CD14-positive monocyte (primary cell): ENCODE results near the gene PDZD7. TPM values are rescaled to one million over a fixed set of nuclear protein-coding genes. Genes with fewer than 3 reads are reported as not detected.

Experiments used
- DNase-seq, 3 donors: peaks; one replicate each; pipeline ENCODE4 v3.0.0-alpha.2; 2011 to 2022
- H2AFZ ChIP-seq: 2 replicates; pipeline ENCODE4 v1.6.0; 2012; ENCODE audit warnings: mild to moderate bottlenecking, low read depth, low read length, inconsistent platforms; ENCODE audit not compliant: insufficient read depth, poor library complexity, severe bottlenecking
- H3K27ac ChIP-seq, 2 donors: 1 replicate in 1 of 2; 2 replicates in 1 of 2; pipeline ENCODE4 v1.5.1; 2012 to 2013; ENCODE audit warnings: low read length in 2 of 2, control low read depth in 1 of 2, inconsistent platforms in 1 of 2, low read depth in 1 of 2, mild to moderate bottlenecking in 1 of 2
- H3K27me3 ChIP-seq, 2 donors: one replicate each; pipeline versions ENCODE4 v1.6.0 to v1.6.1; 2011 to 2013; ENCODE audit warnings: low read length in 2 of 2; ENCODE audit not compliant: control insufficient read depth in 2 of 2, insufficient read depth in 2 of 2
- H3K36me3 ChIP-seq, 2 donors: replicated peaks in 1 of 2; 1 replicate in 1 of 2; 2 replicates in 1 of 2; pipeline versions ENCODE4 v1.5.1 to v1.6.1; 2012 to 2013; ENCODE audit warnings: low read length in 2 of 2, control low read depth in 1 of 2, inconsistent platforms in 1 of 2, mild to moderate bottlenecking in 1 of 2; ENCODE audit not compliant: insufficient read depth in 2 of 2, control insufficient read depth in 1 of 2
- H3K4me1 ChIP-seq, 2 donors: 1 replicate in 1 of 2; 2 replicates in 1 of 2; pipeline versions ENCODE4 v1.5.1 to v1.6.1; 2012 to 2013; ENCODE audit warnings: low read length in 2 of 2, control low read depth in 1 of 2, inconsistent platforms in 1 of 2, mild to moderate bottlenecking in 1 of 2, moderate library complexity in 1 of 2; ENCODE audit not compliant: insufficient read depth in 2 of 2, control insufficient read depth in 1 of 2
- H3K4me2 ChIP-seq: replicated peaks from 2 replicates; pipeline ENCODE3; 2012; ENCODE audit warnings: low read length, moderate library complexity, mild to moderate bottlenecking; ENCODE audit not compliant: poor library complexity, severe bottlenecking; ENCODE audit errors: extremely low read depth
- H3K4me3 ChIP-seq, 3 experiments: fragments of 200-600 bp in 1 of 3; sonication (generic) in 1 of 3; replicated peaks in 1 of 3; 1 replicate in 2 of 3; 2 replicates in 1 of 3; pipeline ENCODE4 v1.5.1; 2011 to 2013; ENCODE audit warnings: low read length in 3 of 3, mild to moderate bottlenecking in 3 of 3, control low read depth in 2 of 3, low read depth in 2 of 3, inconsistent platforms in 1 of 3, moderate library complexity in 1 of 3
- H3K79me2 ChIP-seq: 2 replicates; pipeline ENCODE4 v1.6.0; 2012; ENCODE audit warnings: mild to moderate bottlenecking, control low read depth, inconsistent platforms, low read length, moderate library complexity; ENCODE audit not compliant: insufficient read depth
- H3K9ac ChIP-seq: 2 replicates; pipeline ENCODE4 v1.6.0; 2017; ENCODE audit warnings: low read length, mild to moderate bottlenecking; ENCODE audit not compliant: insufficient read depth, poor library complexity, severe bottlenecking
- H3K9me3 ChIP-seq, 2 donors: replicated peaks in 1 of 2; 1 replicate in 1 of 2; 2 replicates in 1 of 2; pipeline versions ENCODE4 v1.5.1 to v1.6.1; 2012 to 2013; ENCODE audit warnings: low read length in 2 of 2, control low read depth in 1 of 2; ENCODE audit not compliant: control insufficient read depth in 1 of 2, insufficient read depth in 1 of 2
- H4K20me1 ChIP-seq: 2 replicates; pipeline ENCODE4 v1.6.0; 2012; ENCODE audit warnings: mild to moderate bottlenecking, low read length, control low read depth, moderate library complexity; ENCODE audit not compliant: insufficient read depth
- H3K27ac Mint-ChIP-seq, 7 donors: one replicate each; pipeline ENCODE4 v1.8.0; 2020; ENCODE audit warnings: mild to moderate bottlenecking in 7 of 7, mixed read lengths in 7 of 7, moderate library complexity in 6 of 7, inconsistent platforms in 2 of 7
- H3K27me3 Mint-ChIP-seq, 3 donors: one replicate each; pipeline ENCODE4 v1.8.0; 2021 to 2022; ENCODE audit warnings: low read depth in 3 of 3, mild to moderate bottlenecking in 3 of 3, mixed read lengths in 3 of 3, moderate library complexity in 3 of 3, inconsistent platforms in 1 of 3
- H3K36me3 Mint-ChIP-seq, 2 donors: one replicate each; pipeline ENCODE4 v1.8.0; 2020; ENCODE audit warnings: mixed read lengths in 2 of 2, inconsistent platforms in 1 of 2, mild to moderate bottlenecking in 1 of 2
- H3K4me1 Mint-ChIP-seq: one replicate; pipeline ENCODE4 v1.8.0; 2020; ENCODE audit warnings: mild to moderate bottlenecking, mixed read lengths
- H3K4me3 Mint-ChIP-seq, 2 donors: one replicate each; pipeline ENCODE4 v1.8.0; 2020; ENCODE audit warnings: mild to moderate bottlenecking in 2 of 2, mixed read lengths in 2 of 2, moderate library complexity in 1 of 2
- H3K9me3 Mint-ChIP-seq, 7 donors: one replicate each; pipeline ENCODE4 v1.8.0; 2020 to 2022; ENCODE audit warnings: mixed read lengths in 7 of 7, mild to moderate bottlenecking in 6 of 7, moderate library complexity in 6 of 7, inconsistent platforms in 2 of 7
- CTCF ChIP-seq: fragments of 200-600 bp; IDR thresholded peaks from one replicate; pipeline ENCODE4 v1.8.0; 2022; ENCODE audit warnings: antibody characterized with exemption, mild to moderate bottlenecking
- WGBS: methylation state at CpG from one replicate; pipeline ENCODE4 v1.1.5; 2013; ENCODE audit warnings: missing lambda C conversion rate; ENCODE audit not compliant: insufficient coverage; 5-methylcytosine and 5-hydroxymethylcytosine counted together
- intact Hi-C, 2 donors: fragments of 100-400 bp; cut with micrococcal nuclease; formaldehyde crosslinking; loops; one replicate each; pipeline versions ENCODE4 v1.15.0 to v1.15.1; 2023
- polyA plus RNA-seq, 3 donors: library from polyadenylated mRNA; depleted of rRNA in 1 of 3; unstranded in 2 of 3; stranded (reverse) in 1 of 3; fragments of 300-500 nt in 2 of 3; fragments of >200 nt in 1 of 3; fragmentation: Illumina TruSeq in 2 of 3; gene quantifications; 1 replicate in 2 of 3; 2 replicates in 1 of 3; pipeline ENCODE4 v1.2.3, GENCODE V29; 2012 to 2021

PDZD7 gene
- polyA plus RNA-seq, 3 donors = 0.73 TPM; not detected in 2

- Mint-ChIP-seq H3K9me3 (no peaks in the 10 kb centered on the region), H3K36me3 (peaks cover 0 to 6% of the 10 kb centered on the region in 2 donors), H3K27me3 (peaks cover 0 to 5% (median 4%) of the 10 kb centered on the region in 3 donors), H3K27ac (peak within 1 kb of the TSS in 6 of 7 donors; percentile 34 to 90 (median 83)), H3K4me3 (peak within 1 kb of the TSS; percentile 95 to 98), H3K4me1 (peaks cover 39% of the 10 kb centered on the region)
- no peaks in the 10 kb centered on the region for H3K36me3 ChIP-seq
- H3K27ac ChIP-seq = peak within 1 kb of the TSS; percentile 10 to 81
- no peak for DNase-seq
- no peaks in the 10 kb centered on the region for H4K20me1 ChIP-seq
- no peaks in the 10 kb centered on the region for H3K27me3 ChIP-seq
- peaks cover 35 to 52% of the 10 kb centered on the region in 2 donors for H3K4me1 ChIP-seq
- no peaks in the 10 kb centered on the region for H3K9me3 ChIP-seq
- peaks cover 5% of the 10 kb centered on the region for H3K79me2 ChIP-seq
- H2AFZ ChIP-seq = peak within 1 kb of the TSS; percentile 94
- peak within 1 kb of the TSS; percentile 85 for H3K4me2 ChIP-seq
- no peak for TF ChIP-seq CTCF
- H3K9ac ChIP-seq = peak within 1 kb of the TSS; percentile 86
- peak within 1 kb of the TSS; percentile 74 to 92 (median 88) for H3K4me3 ChIP-seq
- intact Hi-C loops = no loop called here
- under 1% methylated on average over 41 of the region's 44 CpGs for WGBS
Measured at GRCh38 chr10:100999742-101000126, 31.2 kb downstream of the PDZD7 start, which contains the start of gene LZTS2. Gene LZTS2 (plus strand): TSS chr10:100999808. CDS start chr10:101002539, 2,731 bp downstream.

GRCh38 chr10:100998991-100999741, 31.8 kb downstream of the PDZD7 start:
- Histone ChIP-seq H3K9me3 (no peaks in the 10 kb centered on the region), H3K27ac (peak overlapping the region; percentile 10 to 81), H3K4me2 (peak overlapping the region; percentile 85), H3K4me1 (peaks cover 35 to 52% of the 10 kb centered on the region in 2 donors), H3K27me3 (no peaks in the 10 kb centered on the region), H3K4me3 (peak overlapping the region; percentile 74 to 92 (median 88)), H4K20me1 (no peaks in the 10 kb centered on the region), H2AFZ (peak overlapping the region; percentile 94), H3K36me3 (no peaks in the 10 kb centered on the region), H3K9ac (peak overlapping the region; percentile 86), H3K79me2 (peaks cover 5% of the 10 kb centered on the region)
- H3K27ac Mint-ChIP-seq = peak overlapping the region in 5 of 7 donors; percentile 24 to 90 (median 83)
- H3K4me3 Mint-ChIP-seq = peak overlapping the region; percentile 95 to 98
- intact Hi-C loops = no loop called here
- peaks cover 0 to 6% of the 10 kb centered on the region in 2 donors for H3K36me3 Mint-ChIP-seq
- under 1% methylated on average over 83 of the region's 83 CpGs for WGBS
- peak; percentile 61 to 71 (median 70) for DNase-seq
- H3K4me1 Mint-ChIP-seq = peaks cover 39% of the 10 kb centered on the region
- TF ChIP-seq CTCF = peak; percentile 99
- H3K27me3 Mint-ChIP-seq = peaks cover 0 to 5% (median 4%) of the 10 kb centered on the region in 3 donors
- H3K9me3 Mint-ChIP-seq = no peaks in the 10 kb centered on the region
